Measurements from ENCODE around the gene BCL2L2. TPM values are rescaled to one million over a fixed set of nuclear protein-coding genes. Genes with fewer than 3 reads are reported as not detected.

The BCL2L2 gene
- total RNA-seq, 4 donors from 2014 or later: 35.4 to 48.4 (median 44.7) TPM

GRCh38 chr14:23355871-23356435 is 49.3 kb downstream of the BCL2L2 start:
- Histone ChIP-seq H3K4me3 (no peak overlapping the region), H3K4me1 (peaks cover 24% of the 10 kb centered on the region), H3K36me3 (peaks cover 32% of the 10 kb centered on the region), H3K27me3 (peaks cover 7% of the 10 kb centered on the region), H3K27ac (no peak overlapping the region), H3K9me3 (no peaks in the 10 kb centered on the region)
- no peak for DNase-seq (ENCODE audit: low spot score in 2 of 2)
- TF ChIP-seq, protein P1, sequence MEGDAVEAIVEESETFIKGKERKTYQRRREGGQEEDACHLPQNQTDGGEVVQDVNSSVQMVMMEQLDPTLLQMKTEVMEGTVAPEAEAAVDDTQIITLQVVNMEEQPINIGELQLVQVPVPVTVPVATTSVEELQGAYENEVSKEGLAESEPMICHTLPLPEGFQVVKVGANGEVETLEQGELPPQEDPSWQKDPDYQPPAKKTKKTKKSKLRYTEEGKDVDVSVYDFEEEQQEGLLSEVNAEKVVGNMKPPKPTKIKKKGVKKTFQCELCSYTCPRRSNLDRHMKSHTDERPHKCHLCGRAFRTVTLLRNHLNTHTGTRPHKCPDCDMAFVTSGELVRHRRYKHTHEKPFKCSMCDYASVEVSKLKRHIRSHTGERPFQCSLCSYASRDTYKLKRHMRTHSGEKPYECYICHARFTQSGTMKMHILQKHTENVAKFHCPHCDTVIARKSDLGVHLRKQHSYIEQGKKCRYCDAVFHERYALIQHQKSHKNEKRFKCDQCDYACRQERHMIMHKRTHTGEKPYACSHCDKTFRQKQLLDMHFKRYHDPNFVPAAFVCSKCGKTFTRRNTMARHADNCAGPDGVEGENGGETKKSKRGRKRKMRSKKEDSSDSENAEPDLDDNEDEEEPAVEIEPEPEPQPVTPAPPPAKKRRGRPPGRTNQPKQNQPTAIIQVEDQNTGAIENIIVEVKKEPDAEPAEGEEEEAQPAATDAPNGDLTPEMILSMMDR (IDR thresholded peaks at IDR 0.05): no peak
- no peak for TF ChIP-seq POLR2A (IDR thresholded peaks at IDR 0.05)
- no peak for TF ChIP-seq EP300 (IDR thresholded peaks at IDR 0.05)
- no peak for TF ChIP-seq POLR2AphosphoS5 (IDR thresholded peaks at IDR 0.05)
- 79% methylated on average over 6 of the region's 6 CpGs for whole genome bisulfite sequencing

DNA sequence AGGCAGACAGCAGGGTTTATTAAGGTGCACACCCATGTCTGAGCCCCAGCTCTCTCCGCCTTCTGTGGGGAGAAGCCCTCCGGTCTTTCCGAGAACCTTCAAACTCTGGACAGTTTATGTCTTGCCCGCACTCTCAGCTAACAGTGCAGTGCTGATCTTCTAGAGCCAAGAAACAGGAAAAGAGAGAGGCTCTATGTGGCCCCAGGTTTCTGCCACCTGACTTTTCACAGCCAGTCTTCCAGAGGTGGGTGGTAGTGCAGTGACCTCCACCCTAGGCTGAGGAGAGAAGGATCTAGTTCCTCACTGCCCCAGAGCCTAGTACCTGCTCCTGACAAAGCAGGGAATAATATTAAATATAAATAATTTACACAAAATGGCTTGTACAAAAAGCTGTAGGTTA is 50.0 kb downstream of the BCL2L2 start:
- DNase-seq (ENCODE audit: low spot score in 2 of 2): no peak
- WGBS: 95% methylated on average over 4 of the region's 4 CpGs
- H3K4me1 ChIP-seq: peaks cover 29% of the 10 kb centered on the region
- no peaks in the 10 kb centered on the region for H3K9me3 ChIP-seq
- peaks cover 32% of the 10 kb centered on the region for H3K36me3 ChIP-seq
- H3K4me3 ChIP-seq: no peak overlapping the region
- peaks cover 6% of the 10 kb centered on the region for H3K27me3 ChIP-seq
- no peak overlapping the region for H3K27ac ChIP-seq
- TF ChIP-seq POLR2AphosphoS5 (IDR thresholded peaks at IDR 0.05) (no peak), POLR2A (IDR thresholded peaks at IDR 0.05) (no peak), EP300 (IDR thresholded peaks at IDR 0.05) (no peak)
- TF ChIP-seq, protein P1 (IDR thresholded peaks at IDR 0.05): no peak

DNA sequence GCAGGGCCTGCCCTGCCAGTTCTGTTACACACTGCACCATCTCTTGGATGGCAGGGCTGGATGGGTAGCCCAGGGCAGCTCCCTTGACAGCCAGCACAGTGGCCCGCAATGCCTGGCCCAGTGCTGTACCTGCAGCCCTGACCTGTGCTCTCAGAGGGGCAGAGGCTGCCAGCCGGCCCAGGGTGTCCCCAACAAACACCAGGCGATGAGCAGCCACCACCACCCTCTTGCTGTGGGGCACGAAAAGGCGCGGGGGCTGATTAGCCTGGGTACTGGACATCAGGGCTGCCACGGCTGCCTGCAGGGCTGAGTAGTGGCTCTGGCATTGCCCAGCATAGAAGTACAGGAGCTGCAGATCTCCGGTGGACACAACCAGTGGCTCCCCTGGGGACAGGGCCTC is 50.6 kb downstream of the BCL2L2 start:
- Histone ChIP-seq H3K9me3 (no peaks in the 10 kb centered on the region), H3K27ac (no peak overlapping the region), H3K4me3 (no peak overlapping the region), H3K36me3 (peaks cover 32% of the 10 kb centered on the region), H3K27me3 (no peaks in the 10 kb centered on the region), H3K4me1 (peaks cover 29% of the 10 kb centered on the region)
- WGBS: 82% methylated on average over 7 of the region's 8 CpGs
- no peak for DNase-seq (ENCODE audit: low spot score in 2 of 2)
- TF ChIP-seq POLR2AphosphoS5 (IDR thresholded peaks at IDR 0.05) (no peak), POLR2A (IDR thresholded peaks at IDR 0.05) (no peak), EP300 (IDR thresholded peaks at IDR 0.05) (no peak)
- TF ChIP-seq, protein P1 (IDR thresholded peaks at IDR 0.05): no peak

- H3K27me3 ChIP-seq: no peaks in the 10 kb centered on the region
- no peak for TF ChIP-seq POLR2A (IDR thresholded peaks at IDR 0.05)
- TF ChIP-seq, protein P1 (IDR thresholded peaks at IDR 0.05): no peak
- no peak overlapping the region for H3K27ac ChIP-seq
- 87% methylated on average over 3 of the region's 3 CpGs for WGBS
- peaks cover 29% of the 10 kb centered on the region for H3K4me1 ChIP-seq
- no peak for DNase-seq (ENCODE audit: low spot score in 2 of 2)
- peaks cover 32% of the 10 kb centered on the region for H3K36me3 ChIP-seq
- no peaks in the 10 kb centered on the region for H3K9me3 ChIP-seq
- H3K4me3 ChIP-seq: no peak overlapping the region
These were observed 51.4 kb downstream of the BCL2L2 start for GRCh38 chr14:23358042-23358441.

DNA sequence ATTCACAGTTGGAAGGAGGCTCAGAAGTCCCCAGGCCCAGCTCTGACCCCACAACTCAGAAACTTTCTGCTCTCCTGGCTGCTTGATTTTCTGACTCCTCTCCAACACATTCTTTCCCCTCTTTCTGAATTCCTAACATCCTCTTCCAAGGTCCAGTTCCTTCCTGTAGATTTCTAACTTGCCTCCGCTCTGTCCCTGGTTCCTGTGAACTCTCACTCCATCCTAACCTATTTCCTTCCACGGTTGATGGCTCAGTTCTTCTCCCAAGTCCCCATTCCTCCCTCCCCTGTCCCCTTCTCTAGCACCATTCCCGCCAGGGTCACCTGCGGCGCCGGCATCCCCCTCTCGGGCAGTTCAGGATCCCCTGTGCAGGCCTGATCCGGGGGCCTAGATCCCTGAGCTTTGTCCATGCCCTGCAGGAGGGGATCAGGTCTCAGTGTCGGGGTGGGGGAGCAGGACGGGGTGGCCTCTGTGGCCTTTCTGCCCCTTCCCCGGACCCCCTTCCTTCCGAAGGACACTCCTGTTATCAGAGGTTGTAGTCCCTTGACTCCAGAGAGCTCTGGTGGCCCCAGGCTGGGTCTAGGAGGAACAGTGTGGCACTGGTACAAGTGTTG is 52.0 kb downstream of the BCL2L2 start:
- H3K27ac ChIP-seq: no peak overlapping the region

More for the DNA sequence above, 52.0 kb downstream of the BCL2L2 start:
- H3K4me1 ChIP-seq: peaks cover 33% of the 10 kb centered on the region
- DNase-seq (ENCODE audit: low spot score in 2 of 2): peak in 1 of 2 donors; percentile 75
- H3K4me3 ChIP-seq: no peak overlapping the region
- H3K27me3 ChIP-seq: no peaks in the 10 kb centered on the region
- WGBS: 87% methylated on average over 10 of the region's 12 CpGs
- TF ChIP-seq EP300 (IDR thresholded peaks at IDR 0.05): no peak
- TF ChIP-seq, protein P1 (IDR thresholded peaks at IDR 0.05): no peak
- no peak for TF ChIP-seq POLR2A (IDR thresholded peaks at IDR 0.05)
- no peaks in the 10 kb centered on the region for H3K9me3 ChIP-seq
- H3K36me3 ChIP-seq: peaks cover 32% of the 10 kb centered on the region
